Esophagus squamous epithelium (tissue), 5 donors: Measurements from ENCODE around the gene PRLR. TPM values are rescaled to one million over a fixed set of nuclear protein-coding genes. Genes with fewer than 3 reads are reported as not detected.
"Not testable (repeated sequence)": the region's sequence is repeated elsewhere in the genome, so short reads cannot be mapped to it uniquely, and the experiment has no call there.

ENCODE experiments used
- DNase-seq: peaks from one replicate; lab custom pipeline; 2025; lab: John Stamatoyannopoulos, UW
- H3K27ac ChIP-seq, 4 donors: fragments of 200-600 bp; sonication (generic); one replicate each; pipeline ENCODE4 v1.5.1; 2016 to 2019; ENCODE audit warnings: mild to moderate bottlenecking in 1 of 4
- H3K27me3 ChIP-seq, 4 donors: fragments of 200-600 bp; sonication (generic); 1 replicate in 3 of 4; 2 replicates in 1 of 4; pipeline versions ENCODE4 v1.5.1 to v1.6.0; 2017 to 2021; ENCODE audit warnings: antibody characterized with exemption in 1 of 4
- H3K36me3 ChIP-seq, 3 donors: fragments of 200-600 bp; sonication (generic); one replicate each; pipeline ENCODE4 v1.5.1; 2016 to 2019
- H3K4me1 ChIP-seq, 3 donors: fragments of 200-600 bp; sonication (generic); one replicate each; pipeline ENCODE4 v1.5.1; 2017 to 2019
- H3K4me3 ChIP-seq, 4 donors: fragments of 200-600 bp; sonication (generic); 1 replicate in 3 of 4; 2 replicates in 1 of 4; pipeline ENCODE4 v1.5.1; 2016 to 2019; ENCODE audit warnings: mild to moderate bottlenecking in 2 of 4, moderate library complexity in 1 of 4
- H3K9me3 ChIP-seq, 3 donors: fragments of 200-600 bp; sonication (generic); one replicate each; pipeline ENCODE4 v1.5.1; 2016 to 2019
- CTCF ChIP-seq, 6 experiments: fragments of 450-650 bp in 4 of 6; fragments of 200-600 bp in 2 of 6; sonication (generic) in 2 of 6; IDR thresholded peaks; one replicate each; pipeline ENCODE4 v1.5.1; 2016 to 2019; ENCODE audit warnings: antibody characterized with exemption in 6 of 6, mild to moderate bottlenecking in 4 of 6, moderate library complexity in 4 of 6
- POLR2A ChIP-seq, 4 donors: fragments of 450-650 bp; IDR thresholded peaks; one replicate each; pipeline ENCODE4 v1.6.1; 2017; ENCODE audit warnings: antibody characterized with exemption in 4 of 4, mild to moderate bottlenecking in 4 of 4, moderate library complexity in 3 of 4
- WGBS, 2 donors: methylation state at CpG; one replicate each; pipeline ENCODE4 v1.1.5; 2018; 5-methylcytosine and 5-hydroxymethylcytosine counted together
- intact Hi-C: fragments of 100-400 bp; cut with DNase I; formaldehyde crosslinking; loops from one replicate; pipeline ENCODE4 v1.15.0; 2022
- total RNA-seq, 4 donors: library from RNA; depleted of rRNA; stranded (reverse); fragments of >200 nt; gene quantifications; one replicate each; pipeline ENCODE4 v1.1.0, GENCODE V29; 2016
- donor health status: DM: yes; HTN: yes; CAD: no.

The PRLR gene
- total RNA-seq, 4 donors from 2014 or later: 1.5 to 2.8 (median 2.3) TPM

GRCh38 chr5:35115920-35116319 lies 114.4 kb downstream of the PRLR start:
- intact Hi-C loops: no loop called here
- no peak for TF ChIP-seq CTCF (IDR thresholded peaks at IDR 0.05)
- no peak for TF ChIP-seq POLR2A (IDR thresholded peaks at IDR 0.05)
- Histone ChIP-seq H3K4me3 (no peak overlapping the region), H3K27me3 (no peaks in the 10 kb centered on the region), H3K27ac (no peak overlapping the region), H3K4me1 (peaks cover 0 to 3% (median 0%) of the 10 kb centered on the region in 3 donors), H3K9me3 (no peaks in the 10 kb centered on the region), H3K36me3 (no peaks in the 10 kb centered on the region)
- DNase-seq: no peak

GRCh38 chr5:35114698-35115097 lies 115.6 kb downstream of the PRLR start:
- DNase-seq: no peak
- WGBS, 2 donors: 40 to 73% methylated on average over 3 to 4 of the region's 4 CpGs

GRCh38 chr5:35112300-35112699 lies 118.0 kb downstream of the PRLR start:
- WGBS, 2 donors: 58 to 66% methylated on average over 3 to 4 of the region's 4 CpGs
- intact Hi-C loops: no loop called here
- H3K27ac ChIP-seq: no peak overlapping the region
- H3K4me3 ChIP-seq: no peak overlapping the region
- H3K36me3 ChIP-seq: no peaks in the 10 kb centered on the region
- peaks cover 0 to 3% (median 0%) of the 10 kb centered on the region in 3 donors for H3K4me1 ChIP-seq
- TF ChIP-seq CTCF (IDR thresholded peaks at IDR 0.05) (no peak), POLR2A (IDR thresholded peaks at IDR 0.05) (no peak)
- no peak for DNase-seq
- no peaks in the 10 kb centered on the region for H3K27me3 ChIP-seq
- H3K9me3 ChIP-seq: no peaks in the 10 kb centered on the region

More at GRCh38 chr5:35114698-35115097, 115.6 kb downstream of the PRLR start:
- no peaks in the 10 kb centered on the region for H3K27me3 ChIP-seq
- H3K4me1 ChIP-seq: peaks cover 0 to 3% (median 0%) of the 10 kb centered on the region in 3 donors
- no peak overlapping the region for H3K4me3 ChIP-seq
- no peak overlapping the region for H3K27ac ChIP-seq
- H3K9me3 ChIP-seq: no peaks in the 10 kb centered on the region
- TF ChIP-seq CTCF (IDR thresholded peaks at IDR 0.05) (no peak), POLR2A (IDR thresholded peaks at IDR 0.05) (no peak)
- intact Hi-C loops: no loop called here
- H3K36me3 ChIP-seq: no peaks in the 10 kb centered on the region

GRCh38 chr5:35104550-35104949 lies 125.7 kb downstream of the PRLR start:
- H3K36me3 ChIP-seq, H3K27ac ChIP-seq, intact Hi-C loops, H3K4me3 ChIP-seq, H3K4me1 ChIP-seq, H3K9me3 ChIP-seq, H3K27me3 ChIP-seq, DNase-seq: not testable (repeated sequence)
- whole genome bisulfite sequencing, 2 donors: 90 to 96% methylated on average over 5 to 8 of the region's 11 CpGs

GRCh38 chr5:35103637-35104299 lies 126.5 kb downstream of the PRLR start:
- no peaks in the 10 kb centered on the region for H3K9me3 ChIP-seq
- no peak for DNase-seq
- no peaks in the 10 kb centered on the region for H3K27me3 ChIP-seq
- intact Hi-C loops: no loop called here
- TF ChIP-seq CTCF (IDR thresholded peaks at IDR 0.05): no peak
- no peak for TF ChIP-seq POLR2A (IDR thresholded peaks at IDR 0.05)
- WGBS, 2 donors: 81 to 82% methylated on average over 5 of the region's 5 CpGs
- no peak overlapping the region for H3K4me3 ChIP-seq
- H3K36me3 ChIP-seq: no peaks in the 10 kb centered on the region
- no peaks in the 10 kb centered on the region for H3K4me1 ChIP-seq
- no peak overlapping the region for H3K27ac ChIP-seq

- H3K27me3 ChIP-seq, intact Hi-C loops: not testable (repeated sequence)
Observed at GRCh38 chr5:35101720-35102119, 128.6 kb downstream of the PRLR start.

More at GRCh38 chr5:35101720-35102119, 128.6 kb downstream of the PRLR start:
- not testable (repeated sequence) for H3K9me3 ChIP-seq, H3K4me3 ChIP-seq, H3K36me3 ChIP-seq, H3K4me1 ChIP-seq, DNase-seq, H3K27ac ChIP-seq
- 88 to 91% methylated on average over 9 of the region's 9 CpGs for WGBS, 2 donors
